D721Med (cell line): Measurements from ENCODE around the gene UBAC2.

Experiments used
- DNase-seq: peaks from one replicate; pipeline ENCODE4 v3.0.0; 2011; ENCODE audit warnings: low spot score; ENCODE audit not compliant: insufficient read length
- FAIRE-seq: peaks from 2 replicates; lab custom pipeline; 2011; peaks lifted over from hg19 to GRCh38; lab: Jason Lieb, UNC
- CTCF ChIP-seq: IDR thresholded peaks from 2 replicates; pipeline ENCODE4 v1.5.1; 2012; ENCODE audit warnings: mild to moderate bottlenecking, control low read depth; ENCODE audit not compliant: insufficient read depth; ENCODE audit errors: missing control alignments

Gene UBAC2

GRCh38 chr13:99214731-99215130, 14.1 kb downstream of the UBAC2 start:
- TF ChIP-seq CTCF, result no peak

DNA sequence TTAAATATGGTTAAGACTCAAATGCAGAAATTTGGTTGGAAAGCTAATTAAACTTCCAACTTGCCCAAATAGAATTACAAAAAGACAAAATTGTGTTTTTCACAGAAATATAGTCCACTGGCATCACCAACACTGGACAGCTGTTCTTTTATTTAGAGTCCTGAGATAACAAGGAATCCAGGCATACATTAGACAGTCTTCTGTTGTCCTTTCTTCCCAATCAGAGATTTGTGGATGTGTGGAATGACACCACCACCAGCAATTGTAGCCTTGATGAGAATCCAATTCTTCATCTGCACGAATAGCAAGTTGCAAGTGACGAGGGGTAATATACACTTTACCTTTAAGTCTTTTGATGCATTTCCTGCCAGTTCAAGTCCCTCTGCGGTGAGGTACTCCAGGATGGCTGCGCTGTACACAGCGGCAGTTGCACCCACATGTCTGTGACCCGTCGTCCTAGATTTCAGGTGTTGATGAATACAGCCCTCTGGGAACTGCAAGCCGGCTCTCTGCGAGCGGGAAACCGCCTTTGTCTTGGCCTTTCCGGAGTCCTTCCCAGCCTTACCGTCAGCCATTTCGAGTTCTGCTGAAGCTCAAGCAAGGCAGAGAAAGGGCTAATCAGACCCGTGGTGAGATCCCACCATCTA, 14.7 kb downstream of the UBAC2 start:
- DNase-seq (no peak), FAIRE-seq (no peak)
- TF ChIP-seq CTCF, result no peak

More at GRCh38 chr13:99214731-99215130, 14.1 kb downstream of the UBAC2 start:
- FAIRE-seq, result no peak
- no peak for DNase-seq

DNA sequence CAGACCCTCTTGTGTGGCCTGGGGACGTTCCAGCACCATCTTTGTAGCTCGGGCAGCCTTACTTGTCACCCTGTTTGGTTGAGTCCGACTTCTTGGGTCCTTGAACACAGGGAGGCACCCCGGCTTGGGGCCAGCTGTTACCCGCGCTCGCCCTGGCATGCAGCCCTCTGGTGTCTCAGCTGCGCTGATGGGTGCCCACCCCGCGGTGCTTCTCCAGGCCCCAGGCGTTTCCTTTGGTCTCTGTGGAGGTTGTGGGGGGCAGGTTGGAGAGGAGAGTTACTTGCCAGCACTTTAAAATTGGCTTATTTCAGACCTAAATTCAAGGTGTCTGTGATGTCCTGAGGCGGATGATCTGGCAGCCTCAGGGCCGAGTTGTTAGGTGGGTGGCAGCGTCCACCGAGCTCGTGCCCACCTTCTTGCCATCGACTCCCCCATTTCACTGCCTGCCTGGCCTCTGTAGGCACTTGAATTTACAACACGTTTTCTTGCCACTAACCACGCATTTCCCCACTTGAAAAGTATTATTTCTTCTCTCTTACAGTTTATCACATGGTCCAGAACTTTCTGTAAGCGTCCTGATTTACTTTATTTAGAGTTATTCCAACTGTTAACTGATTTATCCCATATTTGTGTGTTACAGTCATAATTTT, 16.9 kb downstream of the UBAC2 start:
- TF ChIP-seq CTCF, result no peak
- no peak for DNase-seq
- no peak for FAIRE-seq

DNA sequence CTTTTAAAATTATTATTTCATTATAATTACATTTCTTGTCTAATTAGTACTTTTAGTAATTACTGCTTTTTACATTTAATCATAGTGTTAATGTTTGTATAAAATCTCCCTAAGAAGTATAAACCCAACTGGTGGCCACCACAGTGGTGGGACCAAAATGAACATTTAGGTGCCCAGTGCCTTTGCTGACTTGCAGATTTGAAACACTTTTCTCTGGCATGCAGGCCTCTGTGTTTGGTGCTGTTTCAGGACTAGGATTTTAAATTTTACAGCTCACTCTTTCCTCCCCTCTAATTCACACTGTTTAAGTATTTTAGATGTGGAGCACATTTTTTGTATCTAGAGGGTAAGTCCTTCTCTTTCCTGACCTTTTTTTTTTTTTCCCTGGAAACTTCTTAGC, 17.5 kb downstream of the UBAC2 start:
- no peak for TF ChIP-seq CTCF
- DNase-seq (no peak), FAIRE-seq (no peak)

DNA sequence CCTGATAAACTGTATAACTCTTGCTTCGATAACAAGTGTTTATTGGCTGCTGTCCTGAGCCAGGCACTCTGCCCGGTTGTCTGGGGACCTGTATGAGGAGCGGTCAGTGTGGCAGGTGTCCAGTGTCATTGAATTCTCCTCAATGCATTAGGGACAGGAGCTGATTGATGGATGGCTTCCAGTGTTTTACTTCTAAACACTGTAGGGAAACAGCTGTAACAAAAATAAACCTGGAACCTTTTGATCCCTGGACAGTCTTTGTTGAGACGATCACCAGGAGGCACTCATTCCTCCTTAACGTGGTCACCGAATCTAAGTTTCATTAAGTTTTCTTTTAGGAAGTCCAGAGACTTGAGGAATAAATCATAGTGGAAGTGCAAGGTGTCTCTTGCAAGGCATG, 17.9 kb downstream of the UBAC2 start:
- FAIRE-seq (no peak), DNase-seq (no peak)
- TF ChIP-seq CTCF, result no peak

DNA sequence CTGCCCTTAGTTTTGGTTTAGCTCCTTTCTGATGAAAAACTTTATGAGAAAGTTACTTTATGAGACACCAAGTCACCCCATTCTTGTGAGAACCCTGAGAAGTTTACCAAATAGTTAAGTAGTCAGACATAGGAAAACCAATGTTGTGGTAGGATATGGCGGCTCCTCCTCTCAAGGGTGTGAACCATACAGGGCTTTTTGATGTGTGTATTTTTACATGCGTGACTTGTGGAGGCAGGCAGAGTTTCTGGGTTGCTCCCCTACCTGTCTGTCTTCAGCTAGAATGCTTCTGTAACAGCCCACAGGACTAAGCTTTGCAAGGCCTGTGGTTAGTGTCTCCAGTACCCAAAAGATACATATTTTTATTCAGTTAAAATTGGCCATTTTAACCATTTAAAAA, 18.3 kb downstream of the UBAC2 start:
- TF ChIP-seq CTCF, result no peak
- FAIRE-seq, result no peak
- no peak for DNase-seq
